ENCODE results near the gene RAB6B.
A peak's percentile ranks its signal among the peaks of the same experiment; 100 is the strongest.

RAB6B gene

DNA sequence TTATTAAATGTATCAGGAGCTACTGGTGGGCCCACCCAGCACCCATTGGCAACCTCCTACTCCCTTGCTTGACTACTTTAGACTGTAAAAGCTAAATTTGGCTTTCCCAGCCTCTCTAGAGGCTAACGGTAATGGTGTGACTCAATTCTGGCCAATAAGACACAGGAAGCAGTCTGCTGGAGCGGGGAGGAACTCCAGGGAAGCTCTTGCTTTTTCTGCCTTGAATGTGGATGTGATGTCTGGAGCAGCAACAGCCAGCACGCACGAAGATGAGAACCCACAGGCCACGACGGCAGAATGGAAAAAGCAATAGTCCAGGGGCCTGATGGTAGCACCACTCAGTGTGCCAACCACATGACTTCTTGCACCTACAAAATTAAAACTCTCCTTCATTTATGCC is 39.9 kb downstream of the RAB6B start:
- no peak for DNase-seq

GRCh38 chr3:133855002-133855370 is 40.7 kb downstream of the RAB6B start:
- no peak for DNase-seq

- no peak for DNase-seq
Observed at GRCh38 chr3:133854264-133855001, 41.2 kb downstream of the RAB6B start.

- DNase-seq = no peak
Observed at GRCh38 chr3:133853925-133854227, 41.8 kb downstream of the RAB6B start.

GRCh38 chr3:133853063-133853924 is 42.4 kb downstream of the RAB6B start:
- DNase-seq = no peak

DNA sequence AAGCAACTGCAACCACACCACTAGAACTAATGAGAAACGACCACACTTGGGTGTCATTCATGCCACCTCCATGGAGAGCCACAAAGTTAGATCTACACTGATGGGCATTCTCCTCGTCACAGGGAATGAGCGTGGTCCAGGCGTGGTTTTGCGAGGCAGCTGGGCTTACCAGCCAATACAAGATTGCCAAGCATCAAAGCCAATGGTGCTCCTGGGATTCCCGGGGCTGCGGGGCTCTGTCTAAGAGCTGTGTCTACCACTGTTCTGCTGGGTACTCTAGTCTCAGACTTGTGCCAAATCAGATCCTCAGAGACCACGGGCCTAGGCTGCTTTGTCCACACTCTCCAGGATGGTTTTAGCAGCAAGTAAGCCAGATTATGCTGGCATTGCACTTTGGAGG is 43.8 kb downstream of the RAB6B start:
- DNase-seq = no peak

DNA sequence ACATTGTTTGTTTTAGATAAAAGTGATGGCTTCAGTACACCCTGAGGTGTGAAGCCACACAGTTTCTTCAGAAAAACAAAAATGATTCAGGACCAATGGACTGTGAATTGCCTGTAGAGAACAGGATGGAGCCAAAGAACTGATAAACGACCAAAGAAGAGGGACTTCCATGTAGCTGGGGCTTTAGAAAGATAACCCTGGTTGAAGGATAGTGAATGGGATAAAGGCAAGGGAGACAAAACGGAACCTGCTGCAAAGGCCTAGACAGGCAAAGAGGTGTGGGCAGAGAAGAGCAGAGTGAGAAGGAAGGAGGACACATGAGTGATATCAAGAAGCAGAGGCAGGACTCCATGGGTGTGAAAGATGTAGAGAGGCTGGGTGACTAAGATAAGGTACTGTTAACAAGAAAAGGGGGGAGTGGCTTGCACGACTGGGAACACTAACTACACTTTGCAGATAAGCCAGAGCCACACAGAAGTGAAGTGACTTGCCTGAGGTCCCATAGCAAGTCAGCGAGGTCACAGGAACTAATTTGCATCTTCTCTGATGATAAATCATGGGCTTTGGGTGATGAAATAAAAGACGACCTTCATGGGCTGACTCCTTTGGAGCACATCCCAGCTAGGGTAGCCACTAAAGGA is 44.3 kb downstream of the RAB6B start:
- no peak for DNase-seq

DNA sequence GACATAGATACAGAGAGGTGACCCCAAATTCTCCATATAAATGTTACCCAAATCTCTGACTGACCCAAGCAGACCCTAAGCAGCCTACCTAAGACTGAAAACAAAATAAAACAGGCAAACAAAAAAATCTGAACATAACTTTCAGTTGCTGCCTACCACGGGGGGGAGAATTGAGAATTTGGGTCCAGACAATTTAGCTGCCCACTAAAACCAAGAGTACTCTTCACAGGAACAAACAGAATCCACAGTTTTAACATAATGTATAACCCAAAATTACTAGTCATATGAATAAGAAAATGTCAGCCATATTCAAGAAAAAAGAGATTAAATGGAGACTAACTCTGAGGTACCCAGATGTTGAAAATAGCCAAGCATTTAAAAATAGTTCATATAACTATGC is 45.6 kb downstream of the RAB6B start:
- no peak for DNase-seq

- DNase-seq = no peak
Observed at GRCh38 chr3:133849346-133849745, 46.3 kb downstream of the RAB6B start.

- DNase-seq = no peak
Observed at GRCh38 chr3:133845127-133845526, 50.6 kb downstream of the RAB6B start.

DNA sequence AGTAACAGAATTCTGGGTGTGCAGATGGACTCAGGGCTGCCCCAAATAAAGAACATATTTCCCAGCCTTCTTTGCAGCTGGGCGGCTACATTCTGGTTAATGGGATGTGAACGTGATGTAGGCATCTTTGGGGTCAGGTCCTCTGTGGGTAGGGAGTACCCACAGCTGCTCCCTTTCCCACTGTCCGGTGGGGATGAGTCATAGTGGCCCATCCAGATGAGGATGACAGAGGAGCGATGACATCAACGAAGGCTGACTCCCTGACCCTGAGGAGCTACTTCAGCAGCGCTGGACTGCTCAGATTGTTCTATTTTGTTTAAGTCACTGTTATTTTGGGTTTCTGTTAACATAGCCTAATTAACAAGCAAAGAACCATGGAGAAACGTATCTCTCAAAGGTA is 52.0 kb downstream of the RAB6B start:
- no peak for DNase-seq

GRCh38 chr3:133842158-133842557 is 53.5 kb downstream of the RAB6B start:
- no peak for DNase-seq

GRCh38 chr3:133841196-133841595 is 54.5 kb downstream of the RAB6B start:
- no peak for DNase-seq

DNA sequence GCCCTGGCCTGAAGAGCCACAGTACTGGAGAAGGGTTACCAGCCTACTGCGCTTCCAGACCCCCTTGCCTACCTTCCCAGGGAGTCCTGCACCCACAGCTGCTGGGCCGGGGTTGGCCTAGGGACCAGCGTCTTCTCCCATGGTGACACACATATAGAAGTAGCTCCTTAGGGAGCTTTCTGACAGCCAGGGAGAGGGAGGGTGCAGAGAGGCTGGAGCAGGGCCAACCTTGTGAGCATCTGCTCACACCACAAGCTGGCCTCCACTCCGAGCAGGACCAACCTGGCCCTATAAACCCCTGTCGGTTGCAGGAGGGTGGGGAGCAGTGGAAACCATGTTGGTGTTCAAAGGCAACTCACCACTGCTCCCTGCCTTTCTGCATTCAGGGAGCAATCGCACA is 54.9 kb downstream of the RAB6B start:
- DNase-seq = peak; percentile 6

GRCh38 chr3:133840055-133840737 is 55.5 kb downstream of the RAB6B start:
- peak; percentile 23 for DNase-seq

DNA sequence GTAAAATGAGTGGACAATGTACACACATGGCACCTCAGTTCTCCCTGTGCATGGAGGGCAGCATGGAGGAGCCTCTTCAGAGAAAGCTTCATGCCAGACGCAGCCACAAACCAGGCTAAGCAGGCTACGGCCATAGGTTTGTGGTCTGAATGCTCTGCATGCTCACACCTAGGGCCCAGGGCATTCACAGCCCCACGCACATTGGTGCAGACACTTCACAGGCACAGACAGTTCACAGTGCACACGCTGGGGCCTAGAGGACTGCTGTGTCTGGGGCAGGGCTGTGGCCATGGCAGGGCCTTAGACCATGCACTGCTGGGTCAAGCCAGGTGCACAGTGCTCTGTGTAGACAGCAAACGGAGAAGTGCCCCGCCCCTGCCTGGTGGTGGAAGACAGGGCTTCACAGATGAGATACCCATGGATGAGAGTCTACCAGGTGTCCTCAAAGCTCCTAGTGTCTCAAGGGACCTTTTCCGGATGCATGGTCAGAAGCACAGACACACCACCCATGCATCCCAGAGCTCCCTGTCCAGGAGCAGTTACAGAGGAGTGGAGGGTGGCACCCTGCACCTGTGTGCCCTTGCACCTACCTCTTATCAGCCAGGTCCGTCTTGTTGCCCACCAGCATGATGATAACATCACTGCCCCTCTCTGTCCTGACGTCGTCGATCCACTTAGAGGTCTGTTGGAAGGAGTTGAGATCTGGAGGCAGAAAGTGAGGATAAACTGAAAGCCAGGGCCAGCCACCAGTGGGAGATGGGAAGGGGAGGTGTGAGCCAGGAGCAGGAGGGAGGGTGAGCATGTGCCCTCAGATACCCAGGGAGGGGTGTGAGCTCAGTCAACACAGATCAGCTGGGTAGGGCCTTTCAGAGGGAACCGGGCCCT is 56.5 kb downstream of the RAB6B start:
- DNase-seq = peak; percentile 1

DNA sequence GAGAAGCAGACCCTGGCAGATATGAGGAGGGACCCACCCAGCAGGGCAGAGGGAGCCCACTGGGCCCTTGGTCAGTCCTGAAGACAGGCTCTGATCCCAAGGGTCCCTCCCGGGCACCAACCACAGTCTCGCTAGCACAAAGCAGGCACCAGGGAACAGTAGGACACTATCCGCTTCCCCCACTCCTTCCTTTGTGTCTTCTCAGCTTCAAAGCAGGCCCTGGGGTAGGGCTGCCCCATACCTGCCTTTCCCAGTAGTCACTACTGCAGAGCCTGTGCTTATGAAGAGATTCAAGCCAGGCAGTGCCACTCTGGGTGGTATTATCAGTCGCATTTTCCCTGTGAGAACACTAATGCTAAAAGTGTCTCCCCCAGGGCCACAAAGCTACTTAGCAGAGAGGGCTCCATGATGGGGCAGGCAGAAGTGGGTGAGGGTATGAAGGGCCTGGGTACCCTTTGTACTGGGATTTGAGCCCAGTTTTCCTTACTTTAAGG is 57.3 kb downstream of the RAB6B start:
- DNase-seq = peak; percentile 23

DNA sequence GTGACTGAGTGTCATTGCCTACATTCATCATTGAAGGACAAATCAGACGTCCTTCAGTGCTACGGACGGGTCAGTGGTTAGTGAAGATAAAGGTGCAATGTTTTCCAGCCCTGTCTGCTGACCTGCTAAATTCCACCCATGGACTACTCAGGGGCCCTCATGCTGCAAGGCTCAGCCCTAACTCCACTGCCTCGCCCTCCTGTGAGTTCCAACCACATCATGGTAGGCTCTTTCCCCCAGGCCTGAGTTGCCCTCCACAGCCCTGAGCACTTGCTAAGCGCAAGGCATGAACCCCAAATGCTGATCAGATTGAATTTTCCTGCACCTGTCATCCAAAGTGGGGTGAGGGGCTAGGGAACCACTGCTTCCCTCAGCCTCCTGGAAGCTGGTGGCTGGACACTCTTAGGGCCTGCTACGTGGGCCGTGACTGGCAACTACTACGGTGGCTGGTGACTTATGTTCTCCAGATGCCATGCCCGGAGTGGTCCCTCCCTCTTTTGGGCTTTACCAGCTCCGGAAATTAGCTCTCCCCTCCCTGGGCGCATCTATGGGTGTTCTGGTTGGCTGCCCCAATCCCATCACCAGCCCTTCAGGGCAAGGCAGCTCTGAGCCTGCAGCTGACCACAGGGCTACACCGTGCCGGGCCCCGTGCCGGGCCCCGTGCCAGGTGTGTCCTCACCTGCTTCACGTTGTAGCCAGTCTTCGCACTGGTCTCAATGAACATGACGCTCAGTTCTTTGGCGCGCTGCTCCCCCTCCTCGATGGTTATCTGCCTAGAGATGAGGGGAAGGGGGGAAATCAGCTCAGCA is 58.0 kb downstream of the RAB6B start:
- peak; percentile 20 for DNase-seq

DNA sequence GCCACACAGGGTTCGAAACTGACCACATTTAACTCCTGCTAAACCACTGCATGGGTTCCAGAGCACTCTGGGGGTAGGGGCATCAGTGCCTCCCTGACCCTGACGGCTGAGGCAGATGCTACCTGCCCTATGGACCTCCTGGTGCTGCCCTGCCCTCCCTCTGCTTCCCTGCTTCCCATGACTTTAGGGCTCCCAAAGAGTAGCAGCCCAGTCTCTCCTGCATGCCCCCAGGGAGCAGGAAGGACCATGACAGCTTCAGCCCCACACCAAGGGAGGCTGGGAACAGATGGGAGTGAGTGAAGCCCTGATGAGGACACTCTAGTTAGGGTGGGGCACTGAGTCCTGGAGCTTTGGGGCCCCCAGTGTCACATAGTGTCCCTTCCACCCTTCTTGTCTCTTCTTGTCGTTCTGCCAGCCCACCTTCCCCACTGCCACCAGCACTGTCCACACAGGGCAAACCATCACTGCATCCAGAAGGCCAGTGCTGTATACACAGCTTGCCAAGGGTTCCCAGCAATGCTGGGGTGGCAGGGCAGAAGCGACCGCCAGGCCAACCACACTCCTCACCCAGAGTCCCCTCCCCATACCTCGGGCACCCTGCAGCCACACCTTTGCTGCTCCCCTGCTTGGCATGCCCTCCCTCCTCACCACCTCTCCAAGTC is 59.1 kb downstream of the RAB6B start:
- DNase-seq = no peak

GRCh38 chr3:133835961-133836360 is 59.7 kb downstream of the RAB6B start:
- no peak for DNase-seq

DNA sequence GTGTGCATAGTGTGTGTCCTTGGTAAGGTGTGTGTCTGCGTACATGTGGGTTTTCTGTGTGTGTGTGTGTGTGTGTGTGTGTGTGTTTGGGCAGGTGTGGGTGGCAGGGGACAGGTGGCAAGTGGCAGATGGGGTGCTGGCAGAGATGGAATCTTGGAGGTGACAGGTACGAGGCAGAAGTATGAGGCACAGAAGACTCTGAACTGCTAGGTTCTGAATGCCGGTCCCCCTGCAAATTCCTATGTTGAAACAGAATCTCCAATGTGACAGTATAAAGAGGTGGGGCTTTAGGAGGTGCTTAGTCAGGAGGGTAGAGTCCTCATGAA is 60.3 kb downstream of the RAB6B start:
- no peak for DNase-seq
